Measurements from ENCODE around the gene TENM3. TPM values are rescaled to one million over a fixed set of nuclear protein-coding genes. Genes with fewer than 3 reads are reported as not detected.
A peak's percentile ranks its signal among the peaks of the same experiment; 100 is the strongest.

The TENM3 gene
- total and polyA plus RNA-seq, 2 donors from 2014 or later, result 0.58 to 6.8 TPM

DNA sequence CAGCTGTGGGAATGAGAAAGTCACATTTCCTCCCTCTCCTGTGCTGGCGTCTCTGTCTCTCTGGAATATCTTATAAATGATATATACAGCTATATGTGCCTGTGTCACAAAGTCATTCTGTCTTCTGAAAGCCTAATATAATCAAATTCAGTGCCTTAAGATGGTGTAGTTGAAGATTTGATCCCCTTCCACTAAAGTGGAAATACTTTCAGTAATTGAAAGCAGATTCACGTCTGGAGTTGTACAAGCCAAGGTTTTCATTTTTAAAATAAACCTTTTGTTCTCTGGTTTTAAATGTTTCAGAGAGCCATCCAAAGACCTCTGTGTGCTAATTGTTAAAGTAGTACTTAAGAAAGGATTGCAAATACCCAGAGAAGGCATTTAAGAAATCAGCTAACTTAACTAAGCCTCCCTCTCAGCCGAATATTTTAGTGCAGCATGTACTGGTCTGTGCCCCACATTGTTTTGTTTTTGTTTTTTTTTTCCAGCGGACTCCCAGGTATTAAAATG is 206.8 kb downstream of the TENM3 start:
- Histone ChIP-seq H3K27me3 (ENCODE audit: control insufficient read depth, insufficient read depth, low read length) (no peaks in the 10 kb centered on the region), H3K9ac (ENCODE audit: low read length in 3 of 3) (peak overlapping the region in 2 of 3 donors; percentile 55 to 69), H3K9me3 (ENCODE audit: control insufficient read depth in 2 of 3, insufficient read depth in 1 of 3, low read length in 3 of 3) (no peaks in the 10 kb centered on the region), H3K27ac (ENCODE audit: low read depth in 2 of 2, low read length in 2 of 2) (no peak overlapping the region), H3K4me3 (ENCODE audit: low read length in 3 of 3) (peak overlapping the region; percentile 77 to 86 (median 80)), H3K4me1 (ENCODE audit: control insufficient read depth in 2 of 3, insufficient read depth in 2 of 3, low read depth in 1 of 3, low read length in 3 of 3) (no peaks in the 10 kb centered on the region), H3K36me3 (ENCODE audit: control insufficient read depth in 2 of 3, insufficient read depth in 3 of 3, low read length in 3 of 3) (no peaks in the 10 kb centered on the region)
- TF ChIP-seq, protein P1, sequence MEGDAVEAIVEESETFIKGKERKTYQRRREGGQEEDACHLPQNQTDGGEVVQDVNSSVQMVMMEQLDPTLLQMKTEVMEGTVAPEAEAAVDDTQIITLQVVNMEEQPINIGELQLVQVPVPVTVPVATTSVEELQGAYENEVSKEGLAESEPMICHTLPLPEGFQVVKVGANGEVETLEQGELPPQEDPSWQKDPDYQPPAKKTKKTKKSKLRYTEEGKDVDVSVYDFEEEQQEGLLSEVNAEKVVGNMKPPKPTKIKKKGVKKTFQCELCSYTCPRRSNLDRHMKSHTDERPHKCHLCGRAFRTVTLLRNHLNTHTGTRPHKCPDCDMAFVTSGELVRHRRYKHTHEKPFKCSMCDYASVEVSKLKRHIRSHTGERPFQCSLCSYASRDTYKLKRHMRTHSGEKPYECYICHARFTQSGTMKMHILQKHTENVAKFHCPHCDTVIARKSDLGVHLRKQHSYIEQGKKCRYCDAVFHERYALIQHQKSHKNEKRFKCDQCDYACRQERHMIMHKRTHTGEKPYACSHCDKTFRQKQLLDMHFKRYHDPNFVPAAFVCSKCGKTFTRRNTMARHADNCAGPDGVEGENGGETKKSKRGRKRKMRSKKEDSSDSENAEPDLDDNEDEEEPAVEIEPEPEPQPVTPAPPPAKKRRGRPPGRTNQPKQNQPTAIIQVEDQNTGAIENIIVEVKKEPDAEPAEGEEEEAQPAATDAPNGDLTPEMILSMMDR (IDR thresholded peaks at IDR 0.05; ENCODE audit: borderline replicate concordance, extremely low read depth, insufficient read depth), result no peak
- peak in 1 of 5 donors; percentile 27 for DNase-seq
- no peak for FAIRE-seq
- intact Hi-C loops (cut with DNase I), result no loop called here

DNA sequence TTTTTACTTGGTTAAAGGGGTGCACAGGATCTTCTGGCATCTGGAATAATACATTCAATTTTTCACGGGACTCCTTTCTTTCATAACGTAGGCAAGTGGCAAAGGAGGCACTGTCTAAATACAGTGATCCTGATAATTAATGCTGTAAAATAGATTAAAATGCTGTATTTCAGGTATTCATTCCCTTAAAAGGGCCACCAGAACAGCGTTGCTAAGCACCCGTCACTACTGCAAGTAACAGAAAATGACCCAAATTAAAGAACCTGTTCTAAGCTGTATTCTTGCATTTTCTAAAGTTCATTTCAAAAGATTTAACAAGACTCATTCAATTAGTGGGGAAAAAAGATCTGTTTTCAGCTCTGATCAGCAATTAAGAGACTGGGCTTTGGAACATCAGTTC is 208.2 kb downstream of the TENM3 start:
- Histone ChIP-seq H3K4me1 (ENCODE audit: control insufficient read depth in 2 of 3, insufficient read depth in 2 of 3, low read depth in 1 of 3, low read length in 3 of 3) (no peaks in the 10 kb centered on the region), H3K27ac (ENCODE audit: low read depth in 2 of 2, low read length in 2 of 2) (no peak overlapping the region), H3K36me3 (ENCODE audit: control insufficient read depth in 2 of 3, insufficient read depth in 3 of 3, low read length in 3 of 3) (no peaks in the 10 kb centered on the region), H3K4me3 (ENCODE audit: low read length in 3 of 3) (no peak overlapping the region), H3K9ac (ENCODE audit: low read length in 3 of 3) (no peak overlapping the region), H3K9me3 (ENCODE audit: control insufficient read depth in 2 of 3, insufficient read depth in 1 of 3, low read length in 3 of 3) (no peaks in the 10 kb centered on the region), H3K27me3 (ENCODE audit: control insufficient read depth, insufficient read depth, low read length) (no peaks in the 10 kb centered on the region)
- DNase-seq (no peak), FAIRE-seq (no peak)
- TF ChIP-seq, protein P1 (IDR thresholded peaks at IDR 0.05; ENCODE audit: borderline replicate concordance, extremely low read depth, insufficient read depth), result no peak
- intact Hi-C loops (cut with DNase I), result no loop called here

DNA sequence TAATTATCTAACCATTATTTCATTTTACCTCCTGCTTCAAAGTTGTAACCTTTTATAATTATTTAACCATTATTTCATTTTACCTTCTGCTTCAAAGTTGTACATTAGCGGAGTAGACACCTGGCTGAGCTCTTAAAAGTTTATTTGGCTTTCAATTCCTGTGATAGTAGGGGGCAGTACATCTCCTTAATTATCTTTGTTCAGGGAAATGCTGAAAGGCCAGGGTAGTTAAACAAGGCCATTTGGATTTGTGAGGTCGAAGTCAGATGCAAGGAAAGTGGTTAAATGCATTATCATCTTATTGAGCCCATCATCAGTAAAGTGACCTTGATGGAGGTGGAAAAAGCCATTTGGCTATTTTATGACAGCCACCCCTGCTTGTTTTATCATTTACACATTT is 210.6 kb downstream of the TENM3 start:
- no peaks in the 10 kb centered on the region for H3K4me1 ChIP-seq (ENCODE audit: control insufficient read depth in 2 of 3, insufficient read depth in 2 of 3, low read depth in 1 of 3, low read length in 3 of 3)
- H3K27me3 ChIP-seq (ENCODE audit: control insufficient read depth, insufficient read depth, low read length), result no peaks in the 10 kb centered on the region
- no peak overlapping the region for H3K9ac ChIP-seq (ENCODE audit: low read length in 3 of 3)
- DNase-seq (no peak), FAIRE-seq (no peak)
- intact Hi-C loops (cut with DNase I), result no loop called here
- H3K36me3 ChIP-seq (ENCODE audit: control insufficient read depth in 2 of 3, insufficient read depth in 3 of 3, low read length in 3 of 3), result no peaks in the 10 kb centered on the region
- no peak overlapping the region for H3K27ac ChIP-seq (ENCODE audit: low read depth in 2 of 2, low read length in 2 of 2)
- no peak overlapping the region for H3K4me3 ChIP-seq (ENCODE audit: low read length in 3 of 3)
- H3K9me3 ChIP-seq (ENCODE audit: control insufficient read depth in 2 of 3, insufficient read depth in 1 of 3, low read length in 3 of 3), result no peaks in the 10 kb centered on the region
- TF ChIP-seq, protein P1 (IDR thresholded peaks at IDR 0.05; ENCODE audit: borderline replicate concordance, extremely low read depth, insufficient read depth), result no peak

DNA sequence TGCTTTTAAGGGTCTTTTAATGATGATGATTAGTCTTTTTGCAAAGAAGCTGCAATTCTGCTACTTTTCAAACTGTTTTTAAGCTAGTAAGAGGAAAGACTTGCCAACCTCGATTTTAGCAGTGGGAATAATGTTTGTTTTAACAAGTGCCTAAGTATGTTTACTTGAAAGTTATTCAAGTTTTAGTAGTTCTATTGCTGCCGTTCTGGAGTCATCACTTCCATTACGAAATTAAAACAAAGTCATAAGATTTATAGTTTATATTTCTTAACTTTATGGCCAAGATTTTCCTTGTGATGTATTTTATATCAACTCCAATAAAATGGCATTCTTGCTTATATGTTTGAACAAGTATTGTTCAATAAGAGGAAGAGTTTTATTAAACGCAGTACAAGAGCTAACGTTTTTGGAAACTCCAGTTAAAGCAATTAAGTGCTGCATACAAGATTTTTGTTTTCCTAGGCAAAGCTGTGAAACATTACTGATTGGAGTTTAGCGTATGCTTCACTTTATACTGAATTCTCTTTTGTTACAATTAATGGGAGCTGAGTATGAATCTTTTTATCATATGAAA is 211.3 kb downstream of the TENM3 start:
- intact Hi-C loops (cut with DNase I), result no loop called here
- H3K27me3 ChIP-seq (ENCODE audit: control insufficient read depth, insufficient read depth, low read length), result no peaks in the 10 kb centered on the region
- H3K4me3 ChIP-seq (ENCODE audit: low read length in 3 of 3), result no peak overlapping the region
- no peak overlapping the region for H3K9ac ChIP-seq (ENCODE audit: low read length in 3 of 3)
- TF ChIP-seq, protein P1 (IDR thresholded peaks at IDR 0.05; ENCODE audit: borderline replicate concordance, extremely low read depth, insufficient read depth), result no peak
- no peak overlapping the region for H3K27ac ChIP-seq (ENCODE audit: low read depth in 2 of 2, low read length in 2 of 2)
- FAIRE-seq, result no peak
- no peaks in the 10 kb centered on the region for H3K4me1 ChIP-seq (ENCODE audit: control insufficient read depth in 2 of 3, insufficient read depth in 2 of 3, low read depth in 1 of 3, low read length in 3 of 3)
- DNase-seq, result no peak
- no peaks in the 10 kb centered on the region for H3K9me3 ChIP-seq (ENCODE audit: control insufficient read depth in 2 of 3, insufficient read depth in 1 of 3, low read length in 3 of 3)
- no peaks in the 10 kb centered on the region for H3K36me3 ChIP-seq (ENCODE audit: control insufficient read depth in 2 of 3, insufficient read depth in 3 of 3, low read length in 3 of 3)
